Naive thymus-derived CD4-positive, alpha-beta T cell (primary cell): ENCODE data around the gene KCNC2. TPM values are rescaled to one million over a fixed set of nuclear protein-coding genes. Genes with fewer than 3 reads are reported as not detected.

Source experiments
- ATAC-seq: fragments of 150-1000 bp; cut with Tn5 transposase; 2 replicates; pipeline ENCODE4 v1.10.0; 2021; ENCODE audit warnings: mild to moderate bottlenecking, moderate library complexity
- CTCF ChIA-PET: fragments of 350-600 bp; sonication (Branson Sonifier 250); formaldehyde crosslinking; loops from one replicate; lab custom pipeline; 2021; ENCODE audit warnings: antibody characterized with exemption; lab: Charles Lee
- POLR2A ChIA-PET: fragments of 350-600 bp; sonication (Branson Sonifier 250); formaldehyde crosslinking; loops from one replicate; lab custom pipeline; 2021; ENCODE audit warnings: antibody characterized with exemption, inconsistent platforms; lab: Charles Lee
- DNase-seq, 9 donors: peaks; one replicate each; pipeline versions ENCODE4 v3.0.0 to v3.0.0-alpha.2; 2020 to 2022; ENCODE audit warnings: mixed read lengths in 1 of 9
- H3K27ac ChIP-seq: one replicate; pipeline ENCODE4 v1.7.0; 2013; ENCODE audit warnings: mild to moderate bottlenecking, low read depth, low read length, moderate library complexity
- H3K27me3 ChIP-seq, 2 donors: one replicate each; pipeline ENCODE4 v1.7.0; 2013; ENCODE audit warnings: low read length in 2 of 2, mild to moderate bottlenecking in 2 of 2, moderate library complexity in 2 of 2; ENCODE audit not compliant: control insufficient read depth in 2 of 2, insufficient read depth in 2 of 2
- H3K36me3 ChIP-seq, 3 experiments: 1 replicate in 2 of 3; 2 replicates in 1 of 3; pipeline ENCODE4 v1.7.0; 2013; ENCODE audit warnings: low read length in 3 of 3, mild to moderate bottlenecking in 3 of 3, moderate library complexity in 1 of 3; ENCODE audit not compliant: insufficient read depth in 3 of 3, control insufficient read depth in 2 of 3
- H3K4me1 ChIP-seq, 2 donors: one replicate each; pipeline ENCODE4 v1.7.0; 2013; ENCODE audit warnings: low read length in 2 of 2, mild to moderate bottlenecking in 2 of 2, moderate library complexity in 1 of 2; ENCODE audit not compliant: control insufficient read depth in 2 of 2, insufficient read depth in 2 of 2
- H3K4me3 ChIP-seq: 2 replicates; pipeline ENCODE4 v1.7.0; 2013; ENCODE audit warnings: mild to moderate bottlenecking, low read length
- H3K9me3 ChIP-seq, 3 experiments: 1 replicate in 2 of 3; 2 replicates in 1 of 3; pipeline ENCODE4 v1.7.0; 2013; ENCODE audit warnings: low read length in 3 of 3; ENCODE audit not compliant: control insufficient read depth in 2 of 3
- H3K27ac Mint-ChIP-seq, 9 donors: one replicate each; pipeline ENCODE4 v1.8.0; 2020 to 2022; ENCODE audit warnings: mixed read lengths in 9 of 9, mild to moderate bottlenecking in 8 of 9, moderate library complexity in 5 of 9, inconsistent platforms in 2 of 9
- H3K27me3 Mint-ChIP-seq, 5 donors: one replicate each; pipeline ENCODE4 v1.8.0; 2021 to 2022; ENCODE audit warnings: mixed read lengths in 5 of 5, mild to moderate bottlenecking in 1 of 5
- H3K36me3 Mint-ChIP-seq, 5 donors: one replicate each; pipeline ENCODE4 v1.8.0; 2020 to 2022; ENCODE audit warnings: mixed read lengths in 5 of 5, mild to moderate bottlenecking in 3 of 5, inconsistent platforms in 1 of 5
- H3K4me1 Mint-ChIP-seq, 7 donors: one replicate each; pipeline ENCODE4 v1.8.0; 2020 to 2022; ENCODE audit warnings: mixed read lengths in 7 of 7, mild to moderate bottlenecking in 3 of 7, inconsistent platforms in 1 of 7
- H3K4me3 Mint-ChIP-seq, 10 donors: one replicate each; pipeline ENCODE4 v1.8.0; 2020 to 2022; ENCODE audit warnings: mild to moderate bottlenecking in 10 of 10, mixed read lengths in 10 of 10, moderate library complexity in 6 of 10, inconsistent platforms in 2 of 10
- H3K9me3 Mint-ChIP-seq, 11 donors: one replicate each; pipeline ENCODE4 v1.8.0; 2020 to 2022; ENCODE audit warnings: mixed read lengths in 11 of 11, mild to moderate bottlenecking in 4 of 11, inconsistent platforms in 1 of 11, moderate library complexity in 1 of 11
- intact Hi-C, 2 donors: fragments of 100-400 bp; cut with micrococcal nuclease; formaldehyde crosslinking; loops; one replicate each; pipeline ENCODE4 v1.15.1; 2023
- polyA plus RNA-seq, 2 donors: library from polyadenylated mRNA; unstranded; fragments of 300-500 nt; fragmentation: Illumina TruSeq; gene quantifications; one replicate each; pipeline ENCODE4 v1.2.3, GENCODE V29; 2021
- total RNA-seq, 6 experiments: library from RNA in 5 of 6; stranded (reverse) in 5 of 6; gene quantifications; 1 replicate in 5 of 6; 2 replicates in 1 of 6; pipeline ENCODE4 v1.2.3 and lab custom pipeline; 2021 to 2026

KCNC2 gene
- total and polyA plus RNA-seq, 7 experiments from 2014 or later, result not detected

- no peak overlapping the region for H3K27ac Mint-ChIP-seq
- DNase-seq (no peak), ATAC-seq (no peak)
- no peaks in the 10 kb centered on the region for H3K9me3 ChIP-seq
- no peaks in the 10 kb centered on the region for H3K36me3 ChIP-seq
- no peak overlapping the region for H3K27ac ChIP-seq
- H3K4me3 Mint-ChIP-seq, result no peak overlapping the region
- H3K27me3 ChIP-seq, result no peaks in the 10 kb centered on the region
- H3K4me1 Mint-ChIP-seq, result peaks cover 0 to 4% (median 0%) of the 10 kb centered on the region in 7 donors
- no peaks in the 10 kb centered on the region for H3K4me1 ChIP-seq
- ChIA-PET CTCF (no interaction called here), POLR2A (no interaction called here)
- intact Hi-C loops, result no loop called here
- H3K27me3 Mint-ChIP-seq, result no peaks in the 10 kb centered on the region
- H3K4me3 ChIP-seq, result no peak overlapping the region
- H3K36me3 Mint-ChIP-seq, result no peaks in the 10 kb centered on the region
- peaks cover 0 to 1% (median 0%) of the 10 kb centered on the region in 11 donors for H3K9me3 Mint-ChIP-seq
Measured at GRCh38 chr12:75172611-75173010, 37.0 kb downstream of the KCNC2 start.

- ATAC-seq, result no peak
- H3K27ac ChIP-seq, result no peak overlapping the region
- Mint-ChIP-seq H3K27ac (no peak overlapping the region), H3K9me3 (peaks cover 0 to 1% (median 0%) of the 10 kb centered on the region in 11 donors), H3K4me3 (no peak overlapping the region), H3K36me3 (no peaks in the 10 kb centered on the region), H3K4me1 (peaks cover 0 to 4% (median 0%) of the 10 kb centered on the region in 7 donors), H3K27me3 (no peaks in the 10 kb centered on the region)
- H3K9me3 ChIP-seq, result no peaks in the 10 kb centered on the region
- CTCF ChIA-PET, result no interaction called here
- no peaks in the 10 kb centered on the region for H3K27me3 ChIP-seq
- POLR2A ChIA-PET, result no interaction called here
- no peaks in the 10 kb centered on the region for H3K36me3 ChIP-seq
- H3K4me3 ChIP-seq, result no peak overlapping the region
- no peak for DNase-seq
- no peaks in the 10 kb centered on the region for H3K4me1 ChIP-seq
- intact Hi-C loops, result no loop called here
Measured at GRCh38 chr12:75170640-75171185, 38.9 kb downstream of the KCNC2 start.

- Histone ChIP-seq H3K4me1 (no peaks in the 10 kb centered on the region), H3K9me3 (no peaks in the 10 kb centered on the region), H3K36me3 (no peaks in the 10 kb centered on the region), H3K27ac (no peak overlapping the region), H3K27me3 (no peaks in the 10 kb centered on the region), H3K4me3 (no peak overlapping the region)
- no peak overlapping the region for H3K27ac Mint-ChIP-seq
- H3K4me3 Mint-ChIP-seq, result no peak overlapping the region
- H3K4me1 Mint-ChIP-seq, result no peaks in the 10 kb centered on the region
- ChIA-PET CTCF (no interaction called here), POLR2A (no interaction called here)
- H3K27me3 Mint-ChIP-seq, result peaks cover 0 to 4% (median 0%) of the 10 kb centered on the region in 5 donors
- intact Hi-C loops, result no loop called here
- H3K9me3 Mint-ChIP-seq, result no peaks in the 10 kb centered on the region
- ATAC-seq (no peak), DNase-seq (no peak)
- no peaks in the 10 kb centered on the region for H3K36me3 Mint-ChIP-seq
Measured at GRCh38 chr12:75162845-75163244, 46.8 kb downstream of the KCNC2 start.

GRCh38 chr12:75161488-75161887, 48.2 kb downstream of the KCNC2 start:
- H3K27ac ChIP-seq, result no peak overlapping the region
- H3K4me1 ChIP-seq, result no peaks in the 10 kb centered on the region
- POLR2A ChIA-PET, result no interaction called here
- Mint-ChIP-seq H3K27ac (no peak overlapping the region), H3K9me3 (no peaks in the 10 kb centered on the region), H3K27me3 (peaks cover 0 to 4% (median 0%) of the 10 kb centered on the region in 5 donors), H3K36me3 (no peaks in the 10 kb centered on the region), H3K4me1 (no peaks in the 10 kb centered on the region), H3K4me3 (no peak overlapping the region)
- no peaks in the 10 kb centered on the region for H3K36me3 ChIP-seq
- H3K4me3 ChIP-seq, result no peak overlapping the region
- no peak for ATAC-seq
- H3K9me3 ChIP-seq, result no peaks in the 10 kb centered on the region
- CTCF ChIA-PET, result no interaction called here
- no peaks in the 10 kb centered on the region for H3K27me3 ChIP-seq
- no peak for DNase-seq
- intact Hi-C loops, result no loop called here

- H3K4me1 Mint-ChIP-seq, result no peaks in the 10 kb centered on the region
- no peak overlapping the region for H3K27ac Mint-ChIP-seq
- H3K27me3 Mint-ChIP-seq, result peaks cover 0 to 5% (median 0%) of the 10 kb centered on the region in 5 donors
- Histone ChIP-seq H3K4me3 (no peak overlapping the region), H3K27me3 (no peaks in the 10 kb centered on the region), H3K36me3 (no peaks in the 10 kb centered on the region), H3K9me3 (no peaks in the 10 kb centered on the region), H3K27ac (no peak overlapping the region), H3K4me1 (no peaks in the 10 kb centered on the region)
- ChIA-PET POLR2A (no interaction called here), CTCF (no interaction called here)
- no peaks in the 10 kb centered on the region for H3K9me3 Mint-ChIP-seq
- ATAC-seq (no peak), DNase-seq (no peak)
- intact Hi-C loops, result no loop called here
- H3K36me3 Mint-ChIP-seq, result no peaks in the 10 kb centered on the region
- H3K4me3 Mint-ChIP-seq, result no peak overlapping the region
Measured at GRCh38 chr12:75157385-75157784, 52.3 kb downstream of the KCNC2 start.

- H3K4me3 ChIP-seq, result no peak overlapping the region
Measured at GRCh38 chr12:75155962-75156361, 53.7 kb downstream of the KCNC2 start.

GRCh38 chr12:75154388-75154787, 55.3 kb downstream of the KCNC2 start:
- ATAC-seq (no peak), DNase-seq (no peak)
- intact Hi-C loops, result no loop called here
- H3K9me3 Mint-ChIP-seq, result no peaks in the 10 kb centered on the region
- ChIA-PET CTCF (no interaction called here), POLR2A (no interaction called here)
- Histone ChIP-seq H3K27me3 (no peaks in the 10 kb centered on the region), H3K4me1 (no peaks in the 10 kb centered on the region), H3K27ac (no peak overlapping the region), H3K36me3 (no peaks in the 10 kb centered on the region), H3K9me3 (no peaks in the 10 kb centered on the region), H3K4me3 (no peak overlapping the region)
- no peak overlapping the region for H3K27ac Mint-ChIP-seq
- no peak overlapping the region for H3K4me3 Mint-ChIP-seq
- H3K36me3 Mint-ChIP-seq, result no peaks in the 10 kb centered on the region
- H3K27me3 Mint-ChIP-seq, result peaks cover 0 to 10% (median 0%) of the 10 kb centered on the region in 5 donors
- no peaks in the 10 kb centered on the region for H3K4me1 Mint-ChIP-seq

More at GRCh38 chr12:75155962-75156361, 53.7 kb downstream of the KCNC2 start:
- Mint-ChIP-seq H3K27ac (no peak overlapping the region), H3K27me3 (peaks cover 0 to 5% (median 0%) of the 10 kb centered on the region in 5 donors), H3K4me3 (no peak overlapping the region), H3K9me3 (no peaks in the 10 kb centered on the region), H3K4me1 (no peaks in the 10 kb centered on the region), H3K36me3 (no peaks in the 10 kb centered on the region)
- H3K27ac ChIP-seq, result no peak overlapping the region
- POLR2A ChIA-PET, result no interaction called here
- DNase-seq, result no peak
- CTCF ChIA-PET, result no interaction called here
- no peaks in the 10 kb centered on the region for H3K36me3 ChIP-seq
- no peak for ATAC-seq
- no peaks in the 10 kb centered on the region for H3K27me3 ChIP-seq
- no peaks in the 10 kb centered on the region for H3K9me3 ChIP-seq
- intact Hi-C loops, result no loop called here
- no peaks in the 10 kb centered on the region for H3K4me1 ChIP-seq
